Naive thymus-derived CD4-positive, alpha-beta T cell (primary cell): ENCODE measurements around the gene FHL5. TPM values are rescaled to one million over a fixed set of nuclear protein-coding genes. Genes with fewer than 3 reads are reported as not detected.

Source experiments
- polyA plus RNA-seq, 2 donors: library from polyadenylated mRNA; unstranded; fragments of 300-500 nt; fragmentation: Illumina TruSeq; gene quantifications; one replicate each; pipeline ENCODE4 v1.2.3, GENCODE V29; 2021
- total RNA-seq, 6 experiments: library from RNA in 5 of 6; stranded (reverse) in 5 of 6; gene quantifications; 1 replicate in 5 of 6; 2 replicates in 1 of 6; pipeline ENCODE4 v1.2.3 and lab custom pipeline; 2021 to 2026

FHL5 gene
- total and polyA plus RNA-seq, 7 experiments from 2014 or later = not detected

Other genes with a start within 250 kb of the FHL5 start
- gene UFL1, start 41.3 kb upstream of the FHL5 start, total RNA-seq = 10 to 100 TPM; 15.0 to 34.9 (median 22.2) TPM
- 10 to 100 TPM; 17.7 to 21.3 TPM for gene UFL1, start 41.3 kb upstream of the FHL5 start, polyA plus RNA-seq